B cell (primary cell): ENCODE measurements around the gene DKK3. TPM values are rescaled to one million over a fixed set of nuclear protein-coding genes. Genes with fewer than 3 reads are reported as not detected.

Experiments
- ATAC-seq: fragments of 200-7000 bp; cut with Tn5 transposase; one replicate; pipeline ENCODE4 v1.10.0; 2021; ENCODE audit warnings: low read depth, mild to moderate bottlenecking, moderate number of reproducible peaks, moderate library complexity
- CTCF ChIA-PET: fragments of 350-600 bp; sonication (Branson Sonifier 250); formaldehyde crosslinking; loops from one replicate; lab custom pipeline; 2021; ENCODE audit warnings: antibody characterized with exemption, inconsistent platforms; lab: Charles Lee
- POLR2A ChIA-PET: fragments of 350-600 bp; sonication (Branson Sonifier 250); formaldehyde crosslinking; loops from one replicate; lab custom pipeline; 2021; ENCODE audit warnings: antibody characterized with exemption; lab: Charles Lee
- DNase-seq: peaks from one replicate; pipeline ENCODE4 v3.0.0; 2013
- H2AFZ ChIP-seq: 2 replicates; pipeline ENCODE4 v1.6.1; 2012; ENCODE audit warnings: mild to moderate bottlenecking, low read depth, low read length; ENCODE audit not compliant: insufficient read depth, poor library complexity, severe bottlenecking
- H3K27ac ChIP-seq, 2 donors: 1 replicate in 1 of 2; 2 replicates in 1 of 2; pipeline ENCODE4 v1.5.1; 2012 to 2013; ENCODE audit warnings: low read length in 2 of 2, mild to moderate bottlenecking in 2 of 2, moderate library complexity in 1 of 2
- H3K27me3 ChIP-seq, 4 experiments: fragments of 200-600 bp in 1 of 4; sonication (generic) in 1 of 4; replicated peaks in 1 of 4; 1 replicate in 2 of 4; 2 replicates in 2 of 4; pipeline versions ENCODE4 v1.6.1 to v1.7.0; 2013 to 2016; ENCODE audit warnings: low read length in 3 of 4, mild to moderate bottlenecking in 2 of 4, mixed read lengths in 1 of 4, moderate library complexity in 1 of 4; ENCODE audit not compliant: insufficient read depth in 4 of 4, control insufficient read depth in 3 of 4; ENCODE audit errors: control extremely low read depth in 1 of 4
- H3K36me3 ChIP-seq, 2 experiments: replicated peaks in 1 of 2; 1 replicate in 1 of 2; 2 replicates in 1 of 2; pipeline versions ENCODE4 v1.6.1 to v1.7.1; 2013; ENCODE audit warnings: low read length in 1 of 2; ENCODE audit not compliant: insufficient read depth in 2 of 2, control insufficient read depth in 1 of 2; ENCODE audit errors: control extremely low read depth in 1 of 2, extremely low read depth in 1 of 2
- H3K4me1 ChIP-seq, 2 donors: fragments of 200-600 bp in 1 of 2; sonication (generic) in 1 of 2; 1 replicate in 1 of 2; 2 replicates in 1 of 2; pipeline versions ENCODE4 v1.5.1 to v1.6.1; 2013 to 2017; ENCODE audit warnings: low read length in 2 of 2; ENCODE audit not compliant: control insufficient read depth in 2 of 2, insufficient read depth in 2 of 2
- H3K4me2 ChIP-seq: replicated peaks from 2 replicates; pipeline ENCODE3; 2012; ENCODE audit warnings: mild to moderate bottlenecking, low read depth, low read length; ENCODE audit not compliant: poor library complexity, severe bottlenecking
- H3K4me3 ChIP-seq, 5 experiments: fragments of 200-600 bp in 1 of 5; sonication (generic) in 1 of 5; 1 replicate in 3 of 5; 2 replicates in 2 of 5; pipeline versions ENCODE4 v1.5.1 to v1.7.0; 2011 to 2016; ENCODE audit warnings: low read length in 4 of 5, mild to moderate bottlenecking in 4 of 5, low read depth in 2 of 5, control low read depth in 1 of 5, moderate library complexity in 1 of 5; ENCODE audit not compliant: insufficient read depth in 1 of 5; ENCODE audit errors: control extremely low read depth in 1 of 5, extremely low read depth in 1 of 5
- H3K79me2 ChIP-seq: fragments of 200-600 bp; sonication (generic); one replicate; pipeline ENCODE4 v1.6.0; 2016; ENCODE audit warnings: low read length; ENCODE audit not compliant: control insufficient read depth, insufficient read depth
- H3K9ac ChIP-seq: fragments of 200-600 bp; sonication (generic); 2 replicates; pipeline ENCODE4 v1.6.1; 2017; ENCODE audit warnings: mild to moderate bottlenecking, low read length, moderate library complexity
- H3K9me3 ChIP-seq, 3 donors: one replicate each; pipeline versions ENCODE4 v1.6.1 to v1.7.1; 2013; ENCODE audit warnings: low read length in 2 of 3; ENCODE audit not compliant: control insufficient read depth in 2 of 3, insufficient read depth in 1 of 3; ENCODE audit errors: control extremely low read depth in 1 of 3
- H4K20me1 ChIP-seq: 2 replicates; pipeline ENCODE4 v1.6.0; 2012; ENCODE audit warnings: mild to moderate bottlenecking, low read length; ENCODE audit not compliant: insufficient read depth, control insufficient read depth, poor library complexity, severe bottlenecking
- H3K27ac Mint-ChIP-seq: one replicate; pipeline ENCODE4 v1.8.0; 2021; ENCODE audit warnings: mixed read lengths
- H3K27me3 Mint-ChIP-seq: one replicate; pipeline ENCODE4 v1.8.0; 2021; ENCODE audit warnings: mixed read lengths
- H3K4me1 Mint-ChIP-seq: one replicate; pipeline ENCODE4 v1.8.0; 2021; ENCODE audit warnings: mixed read lengths
- H3K4me3 Mint-ChIP-seq: one replicate; pipeline ENCODE4 v1.8.0; 2021; ENCODE audit warnings: mixed read lengths
- H3K9me3 Mint-ChIP-seq: one replicate; pipeline ENCODE4 v1.8.0; 2022; ENCODE audit warnings: mixed read lengths; ENCODE audit not compliant: insufficient read depth
- CTCF ChIP-seq: fragments of 200-600 bp; IDR thresholded peaks from one replicate; pipeline ENCODE4 v1.8.0; 2022; ENCODE audit warnings: antibody characterized with exemption, mild to moderate bottlenecking
- EZH2 ChIP-seq: IDR thresholded peaks from 2 replicates; pipeline ENCODE4 v1.6.1; 2012; ENCODE audit warnings: borderline replicate concordance, low read depth, mild to moderate bottlenecking, moderate library complexity, low read length; ENCODE audit not compliant: insufficient read depth, poor library complexity, severe bottlenecking
- WGBS: methylation state at CpG from one replicate; pipeline ENCODE4 v1.1.5; 2013; ENCODE audit warnings: missing lambda C conversion rate; ENCODE audit not compliant: insufficient coverage; 5-methylcytosine and 5-hydroxymethylcytosine counted together
- intact Hi-C: fragments of 100-400 bp; cut with micrococcal nuclease; formaldehyde crosslinking; loops from one replicate; pipeline ENCODE4 v1.10.0; 2022
- polyA plus RNA-seq: library from polyadenylated mRNA; depleted of rRNA; stranded (reverse); fragments of >200 nt; gene quantifications from 2 replicates; pipeline ENCODE4 v1.2.3, GENCODE V29; 2012
- total RNA-seq, 2 donors: library from RNA; stranded (reverse); fragments of 120-200 nt in 1 of 2; gene quantifications; 1 replicate in 1 of 2; 2 replicates in 1 of 2; pipeline versions ENCODE4 v1.2.3 to v1.2.4, GENCODE V29; 2013 to 2022

Gene DKK3
- total and polyA plus RNA-seq, 2 donors (not counting 1 experiment from before 2014, with no cell fraction given), result 0.33 TPM; not detected in 1

- no peak overlapping the region for H3K4me2 ChIP-seq
- DNase-seq (no peak), ATAC-seq (no peak)
- no peaks in the 10 kb centered on the region for H3K4me1 Mint-ChIP-seq
- no peak overlapping the region for H3K27ac ChIP-seq
- H3K9ac ChIP-seq, result no peak overlapping the region
- no peak overlapping the region for H3K27ac Mint-ChIP-seq
- H3K27me3 Mint-ChIP-seq, result no peaks in the 10 kb centered on the region
- intact Hi-C loops, result no loop called here
- TF ChIP-seq EZH2, result no peak
- TF ChIP-seq CTCF, result no peak
- WGBS, result 69% methylated on average over 4 of the region's 5 CpGs
- H3K79me2 ChIP-seq, result no peaks in the 10 kb centered on the region
- H3K36me3 ChIP-seq, result no peaks in the 10 kb centered on the region
- no peaks in the 10 kb centered on the region for H3K9me3 Mint-ChIP-seq
- H4K20me1 ChIP-seq, result no peaks in the 10 kb centered on the region
- no peak overlapping the region for H3K4me3 Mint-ChIP-seq
- ChIA-PET POLR2A (interaction anchor here (0.7 kb wide), 1 partner anchor 80 kb away, joined by 3 read pairs; no protein-coding TSS in a partner anchor), CTCF (no interaction called here)
- H3K4me3 ChIP-seq, result no peak overlapping the region
- no peak overlapping the region for H2AFZ ChIP-seq
- peaks cover 0 to 2% (median 0%) of the 10 kb centered on the region in 4 experiments for H3K27me3 ChIP-seq
- H3K9me3 ChIP-seq, result no peaks in the 10 kb centered on the region
- no peaks in the 10 kb centered on the region for H3K4me1 ChIP-seq
These were observed 36.4 kb downstream of the DKK3 start for GRCh38 chr11:11971906-11972547.

- H3K27me3 Mint-ChIP-seq, result peaks cover 10% of the 10 kb centered on the region
- H3K9me3 ChIP-seq, result no peaks in the 10 kb centered on the region
- ATAC-seq (no peak), DNase-seq (no peak)
- no peaks in the 10 kb centered on the region for H4K20me1 ChIP-seq
- H3K4me2 ChIP-seq, result no peak overlapping the region
- CTCF ChIA-PET, result no interaction called here
- H3K4me3 Mint-ChIP-seq, result no peak overlapping the region
- H3K27ac ChIP-seq, result no peak overlapping the region
- no peaks in the 10 kb centered on the region for H3K9me3 Mint-ChIP-seq
- no peak overlapping the region for H2AFZ ChIP-seq
- TF ChIP-seq EZH2 (no peak), CTCF (no peak)
- no peaks in the 10 kb centered on the region for H3K4me1 ChIP-seq
- H3K4me3 ChIP-seq, result no peak overlapping the region
- intact Hi-C loops, result no loop called here
- H3K27me3 ChIP-seq, result peaks cover 0 to 6% (median 0%) of the 10 kb centered on the region in 4 experiments
- H3K79me2 ChIP-seq, result no peaks in the 10 kb centered on the region
- POLR2A ChIA-PET, result no interaction called here
- H3K36me3 ChIP-seq, result no peaks in the 10 kb centered on the region
- H3K9ac ChIP-seq, result no peak overlapping the region
- WGBS, result 100% methylated on average over 2 of the region's 2 CpGs
- no peak overlapping the region for H3K27ac Mint-ChIP-seq
- H3K4me1 Mint-ChIP-seq, result no peaks in the 10 kb centered on the region
These were observed 37.9 kb downstream of the DKK3 start for GRCh38 chr11:11970556-11970955.
